ENCODE measurements around the gene LY6G6D.

LY6G6D gene

DNA sequence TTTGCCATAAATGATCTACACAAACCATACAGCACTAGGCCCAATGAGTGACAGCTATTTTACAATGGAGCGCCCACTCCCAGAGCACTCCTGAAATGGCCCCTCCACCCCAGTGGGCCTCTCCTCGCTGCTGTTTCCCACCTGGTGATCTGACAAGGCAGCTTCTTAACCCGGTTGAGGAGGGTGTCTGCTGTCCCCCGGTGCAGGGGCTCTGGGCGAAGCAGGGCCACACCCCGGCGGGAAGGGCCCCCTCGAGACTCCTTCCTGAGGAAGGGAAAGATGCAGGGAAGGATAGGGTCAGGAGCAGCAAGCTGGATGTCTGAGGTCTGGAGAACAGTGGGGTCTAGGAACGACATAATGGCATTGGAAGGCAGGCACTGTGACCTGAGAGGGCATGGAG lies 22.3 kb upstream of the LY6G6D start:
- FAIRE-seq (no peak), DNase-seq (ENCODE audit: insufficient read length, low spot score) (no peak)
- TF ChIP-seq CTCF (IDR thresholded peaks at IDR 0.05; ENCODE audit: insufficient read depth, missing control alignments), result no peak

DNA sequence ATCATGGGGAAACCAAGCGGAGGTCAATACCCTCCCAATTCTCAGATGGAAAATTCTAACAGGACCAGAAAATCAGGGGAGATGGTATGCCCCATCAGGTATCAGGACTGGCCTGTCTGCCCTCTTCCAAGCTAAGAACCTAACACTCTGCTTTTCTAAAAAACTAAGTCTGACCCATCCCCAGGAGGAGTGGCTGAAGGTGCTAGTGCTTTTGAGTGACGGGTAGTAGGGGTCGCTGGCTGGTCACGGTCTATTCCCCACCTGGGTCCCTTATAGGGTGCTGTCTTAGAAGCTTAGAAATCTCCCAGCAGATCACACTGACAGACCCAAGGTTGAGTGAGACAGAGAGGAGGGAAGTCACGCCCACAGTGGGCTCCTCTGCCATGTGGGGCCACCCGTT lies 21.6 kb upstream of the LY6G6D start:
- no peak for TF ChIP-seq CTCF (IDR thresholded peaks at IDR 0.05; ENCODE audit: insufficient read depth, missing control alignments)
- DNase-seq (ENCODE audit: insufficient read length, low spot score) (no peak), FAIRE-seq (no peak)

DNA sequence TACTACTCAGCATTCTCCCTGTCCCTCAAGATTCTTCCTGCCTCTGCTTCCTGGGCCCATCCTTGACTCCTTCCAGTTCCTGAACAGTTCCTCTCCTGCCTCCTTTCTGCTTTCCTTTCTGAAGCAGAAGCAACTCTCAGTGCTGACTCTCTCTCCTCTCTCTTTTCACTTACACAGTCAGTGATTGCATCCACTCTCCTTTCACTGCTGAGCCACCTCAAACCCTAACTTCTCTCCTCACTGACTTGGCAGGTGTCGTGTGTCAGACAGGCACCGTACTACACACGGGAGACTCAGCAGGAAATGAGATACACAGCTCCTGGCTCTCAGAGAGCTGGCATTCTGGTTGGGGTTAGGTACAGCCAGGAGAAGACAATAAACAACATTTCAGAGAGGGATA lies 17.6 kb upstream of the LY6G6D start:
- DNase-seq (ENCODE audit: insufficient read length, low spot score) (no peak), FAIRE-seq (no peak)
- no peak for TF ChIP-seq CTCF (IDR thresholded peaks at IDR 0.05; ENCODE audit: insufficient read depth, missing control alignments)

DNA sequence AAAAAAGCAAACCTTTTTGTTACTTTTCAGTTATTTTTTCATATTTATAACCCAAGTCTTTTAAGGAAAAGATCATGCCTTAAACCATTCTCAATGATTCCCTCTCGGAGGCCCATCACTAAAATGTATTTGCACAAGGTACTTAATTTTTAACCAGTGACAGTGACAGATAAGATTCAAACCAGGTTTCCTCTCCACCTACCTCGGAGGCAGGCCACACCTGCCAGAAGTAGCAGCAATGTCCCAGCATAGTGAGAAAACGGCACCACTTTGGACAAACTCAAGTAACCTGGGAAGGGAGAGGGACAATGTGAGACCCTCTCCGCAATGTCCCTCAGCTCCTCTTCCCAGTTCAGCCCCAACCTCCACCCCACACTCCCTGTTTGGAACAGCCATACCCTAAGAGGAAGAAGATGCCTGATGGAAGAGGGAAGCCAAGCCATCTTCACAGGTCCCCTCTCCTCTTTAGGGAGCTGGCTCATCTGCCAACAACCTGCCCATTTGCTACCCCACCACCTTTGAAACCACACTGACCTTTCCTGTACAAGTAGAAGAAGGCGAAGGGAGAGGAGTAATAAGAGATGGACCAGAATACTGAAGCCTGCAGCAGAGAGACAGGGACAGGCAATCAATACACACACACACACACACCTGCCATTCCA lies 14.3 kb upstream of the LY6G6D start:
- DNase-seq (ENCODE audit: insufficient read length, low spot score) (no peak), FAIRE-seq (no peak)
- TF ChIP-seq CTCF (IDR thresholded peaks at IDR 0.05; ENCODE audit: insufficient read depth, missing control alignments), result no peak

DNA sequence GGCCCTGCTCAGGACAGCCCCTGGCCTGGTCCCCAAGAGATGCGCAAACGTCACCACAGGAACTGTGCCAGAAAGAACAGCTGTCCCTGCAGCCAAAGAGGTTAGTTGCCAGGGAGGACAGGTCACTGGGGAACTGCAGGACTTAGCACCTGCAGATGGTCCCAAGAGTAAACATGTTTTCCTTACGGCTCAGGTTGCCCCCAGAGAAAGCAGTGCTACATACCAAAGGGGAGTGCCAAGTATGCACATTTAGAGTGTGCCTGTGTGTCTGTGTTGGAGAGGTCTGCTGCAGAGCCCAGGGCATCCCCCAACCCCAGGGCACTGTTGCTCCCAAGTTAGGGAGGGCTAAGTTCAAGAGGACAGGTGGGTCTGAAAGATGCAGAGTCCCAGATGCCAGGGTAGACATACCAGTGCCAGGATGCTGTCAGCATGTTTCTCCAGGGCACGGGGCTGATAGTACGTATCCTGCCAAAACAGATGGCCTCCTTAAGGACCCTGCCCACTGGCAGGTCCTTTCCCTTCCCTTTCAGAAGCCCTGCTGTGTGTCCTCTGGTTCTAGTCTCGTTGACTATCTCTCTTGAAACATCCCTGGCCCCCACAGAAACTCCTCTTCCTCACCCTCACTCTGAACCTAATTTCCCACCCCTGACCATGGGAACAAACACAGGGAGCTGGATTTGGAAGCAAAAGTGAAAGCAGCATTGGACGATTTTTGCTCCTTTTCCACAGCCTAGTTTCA lies 13.3 kb upstream of the LY6G6D start:
- no peak for TF ChIP-seq CTCF (IDR thresholded peaks at IDR 0.05; ENCODE audit: insufficient read depth, missing control alignments)
- FAIRE-seq (no peak), DNase-seq (ENCODE audit: insufficient read length, low spot score) (no peak)

DNA sequence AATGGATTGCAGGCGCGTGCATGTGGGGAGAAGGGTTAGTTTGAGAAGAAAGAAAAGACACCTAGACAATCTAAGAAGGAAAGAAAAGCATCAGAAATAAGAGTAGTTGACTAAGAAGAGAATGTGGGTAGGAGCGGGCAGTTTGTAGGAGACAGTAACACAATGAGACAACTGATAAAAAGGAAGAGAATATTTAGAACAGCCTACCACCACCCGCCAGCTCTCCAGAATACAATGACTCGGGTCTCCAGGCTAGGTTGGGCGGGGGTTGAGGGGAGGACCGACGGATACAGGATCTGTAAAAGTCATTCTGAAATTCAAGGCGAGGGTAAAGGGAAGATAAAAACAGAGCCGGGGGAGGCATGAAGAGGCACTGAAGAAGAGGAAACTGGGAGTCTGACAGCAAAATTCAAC lies 12.7 kb upstream of the LY6G6D start:
- TF ChIP-seq CTCF (IDR thresholded peaks at IDR 0.05; ENCODE audit: insufficient read depth, missing control alignments), result no peak
- DNase-seq (ENCODE audit: insufficient read length, low spot score), result no peak
- no peak for FAIRE-seq

All from D721Med (cell line).